GM19351 (cell line): ENCODE data around the gene KCNK2.
A peak's percentile ranks its signal among the peaks of the same experiment; 100 is the strongest.

Experiments
- ATAC-seq: cut with Tn5 transposase; IDR thresholded peaks from one replicate; pipeline ENCODE4 v1.9.1; 2021; ENCODE audit warnings: mild to moderate bottlenecking, moderate library complexity; ENCODE audit not compliant: unreplicated experiment

Gene KCNK2

DNA sequence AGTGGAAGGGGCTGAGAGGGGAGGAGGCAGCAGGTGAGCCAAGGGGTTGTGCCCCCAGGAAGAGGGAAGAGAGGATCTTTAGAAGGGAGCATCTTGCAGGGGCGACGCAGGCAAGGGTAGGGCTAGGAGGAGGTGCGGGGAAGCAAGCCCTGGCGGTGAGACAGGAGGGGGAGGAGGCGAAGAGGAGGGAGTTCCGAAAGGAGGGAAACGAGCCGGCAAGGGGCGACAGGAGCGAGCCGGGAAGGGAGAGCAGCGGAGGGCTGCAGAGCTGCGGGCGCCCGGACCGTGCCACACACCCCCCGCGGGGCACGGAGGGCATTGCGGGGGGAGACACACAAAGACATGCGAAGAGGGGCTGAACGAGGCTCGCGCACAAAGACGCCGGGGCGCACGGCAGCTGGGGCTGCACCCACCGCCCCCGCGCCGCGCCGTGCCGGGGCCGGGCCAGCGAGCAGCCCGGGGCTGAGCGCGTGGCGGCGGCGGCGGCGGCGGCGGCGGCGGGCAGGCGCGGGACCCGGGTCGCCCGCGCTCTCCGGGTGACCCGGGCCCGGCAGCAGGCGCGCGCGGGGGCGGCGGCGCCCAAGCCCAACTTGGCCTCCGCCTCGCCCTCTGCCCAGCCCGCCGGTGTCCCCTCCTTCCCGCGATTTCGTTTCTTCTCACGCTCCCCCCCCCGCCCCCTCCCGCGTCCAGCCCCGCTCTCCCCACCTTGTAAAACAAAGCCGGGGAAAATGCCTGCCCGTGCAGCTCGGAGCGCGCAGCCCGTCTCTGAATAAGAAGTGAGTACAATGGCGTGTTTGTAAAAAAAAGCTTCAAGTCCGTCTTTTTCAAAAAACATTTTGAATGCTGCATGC is at the start of gene KCNK2:
Gene KCNK2, plus strand, starts transcription at position 206 of the 851 bp plus-strand sequence. CDS start 649 bp downstream, outside the sequence.
- ATAC-seq = no peak

DNA sequence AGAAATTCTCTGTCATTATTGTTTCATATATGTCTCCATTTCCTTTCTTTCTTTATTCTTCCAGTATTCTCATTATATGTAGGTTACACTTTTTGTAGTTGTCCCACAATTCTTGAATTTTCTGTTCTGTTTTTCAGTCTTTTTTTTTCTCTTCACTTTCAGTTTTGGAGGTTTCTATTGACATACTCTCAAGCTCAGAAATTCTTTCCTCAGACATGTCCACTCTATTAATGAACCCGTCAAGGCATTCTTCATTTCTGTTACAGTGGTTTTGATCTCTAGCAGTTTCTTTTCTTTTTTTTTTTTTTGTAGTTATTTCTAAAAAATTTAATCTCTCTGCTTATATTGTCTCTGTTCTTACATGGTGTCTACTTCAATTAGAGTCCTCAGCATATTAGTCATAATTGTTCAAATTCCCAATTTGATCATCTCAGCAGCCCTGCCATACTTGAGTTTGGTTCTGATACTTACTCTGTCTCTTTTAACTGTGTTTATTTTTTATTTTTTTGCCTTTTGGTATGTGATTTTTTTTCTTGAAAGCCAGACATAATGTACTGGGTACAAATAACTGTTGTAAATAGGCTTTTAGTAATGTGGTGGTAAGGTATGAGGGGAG is 49.5 kb upstream of the KCNK2 start:
- ATAC-seq = no peak

DNA sequence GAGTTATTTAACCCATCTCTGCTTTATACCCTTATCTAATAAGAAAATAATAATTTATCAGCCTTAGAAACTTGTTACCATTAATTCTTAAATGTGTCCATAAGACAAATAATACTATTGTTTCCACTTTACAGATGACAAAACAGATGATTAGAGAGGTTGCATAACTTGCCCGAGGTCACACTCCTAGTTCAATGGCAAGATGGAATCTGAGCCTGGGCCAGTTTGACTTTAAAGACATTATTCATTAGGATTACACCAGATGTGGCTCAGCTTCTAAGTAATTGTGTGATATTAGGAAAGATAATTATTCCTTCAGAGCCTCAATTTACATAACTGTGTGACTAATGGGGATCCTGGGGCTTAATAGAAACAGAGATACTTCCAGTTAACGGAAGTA is 42.3 kb upstream of the KCNK2 start:
- no peak for ATAC-seq

DNA sequence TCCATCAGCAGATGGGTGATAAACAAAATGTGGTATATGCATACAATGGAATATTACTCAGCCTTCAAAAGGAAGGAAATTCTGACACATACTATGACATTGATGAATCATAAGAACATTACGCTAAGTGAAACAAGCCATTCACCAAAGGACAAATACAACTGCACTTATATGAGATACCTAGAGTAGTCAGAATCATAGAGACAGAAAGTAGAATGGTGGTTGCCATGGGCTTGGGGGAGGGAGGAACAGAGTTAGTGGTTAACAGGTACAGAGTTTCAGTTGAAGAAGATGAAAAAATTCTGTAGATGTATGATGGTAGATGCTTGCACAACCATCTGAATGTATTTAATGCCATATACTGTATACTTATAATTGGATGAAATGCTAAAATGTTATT is 39.1 kb upstream of the KCNK2 start:
- no peak for ATAC-seq

DNA sequence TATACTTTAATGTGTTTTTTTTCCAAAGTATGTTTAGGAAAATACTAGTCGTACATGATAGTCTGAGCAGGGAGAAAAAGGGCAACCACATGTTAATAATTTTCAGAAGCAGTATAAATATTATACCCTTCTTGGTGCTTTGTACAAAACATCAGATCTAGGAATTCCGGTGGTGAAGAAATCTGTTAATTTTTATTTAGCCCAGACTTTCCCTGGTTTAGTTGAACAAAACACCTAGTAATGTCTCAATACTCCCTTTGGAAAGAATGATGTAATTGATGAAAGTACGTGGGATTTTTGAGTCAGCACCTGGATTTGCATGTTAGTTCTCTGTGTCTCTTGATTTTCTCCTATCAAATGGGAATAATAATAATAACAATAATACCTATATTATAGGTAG is 38.4 kb upstream of the KCNK2 start:
- ATAC-seq = no peak

GRCh38 chr1:215045698-215046308 is 36.7 kb upstream of the KCNK2 start:
- no peak for ATAC-seq

GRCh38 chr1:215052256-215053015 is 30.1 kb upstream of the KCNK2 start:
- ATAC-seq = no peak

DNA sequence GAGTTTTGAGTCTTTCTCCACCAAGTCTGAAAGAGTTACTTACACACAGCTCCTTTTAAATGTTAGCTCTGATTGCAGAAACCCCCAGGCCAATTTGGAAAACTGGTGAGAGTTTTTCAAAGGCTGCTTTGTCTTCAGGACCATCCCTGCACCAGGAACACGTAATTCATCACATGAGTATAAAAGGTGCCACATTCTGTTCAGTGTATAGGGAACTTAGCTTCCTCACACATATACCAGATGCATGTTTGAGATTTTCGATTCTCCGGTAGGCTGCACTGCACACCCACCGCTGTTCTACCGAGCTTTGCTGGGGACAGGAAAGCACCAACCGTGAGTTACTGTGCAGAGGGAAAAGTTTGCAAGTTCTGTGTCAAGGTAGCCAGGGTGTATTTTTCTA is 28.3 kb upstream of the KCNK2 start:
- no peak for ATAC-seq

DNA sequence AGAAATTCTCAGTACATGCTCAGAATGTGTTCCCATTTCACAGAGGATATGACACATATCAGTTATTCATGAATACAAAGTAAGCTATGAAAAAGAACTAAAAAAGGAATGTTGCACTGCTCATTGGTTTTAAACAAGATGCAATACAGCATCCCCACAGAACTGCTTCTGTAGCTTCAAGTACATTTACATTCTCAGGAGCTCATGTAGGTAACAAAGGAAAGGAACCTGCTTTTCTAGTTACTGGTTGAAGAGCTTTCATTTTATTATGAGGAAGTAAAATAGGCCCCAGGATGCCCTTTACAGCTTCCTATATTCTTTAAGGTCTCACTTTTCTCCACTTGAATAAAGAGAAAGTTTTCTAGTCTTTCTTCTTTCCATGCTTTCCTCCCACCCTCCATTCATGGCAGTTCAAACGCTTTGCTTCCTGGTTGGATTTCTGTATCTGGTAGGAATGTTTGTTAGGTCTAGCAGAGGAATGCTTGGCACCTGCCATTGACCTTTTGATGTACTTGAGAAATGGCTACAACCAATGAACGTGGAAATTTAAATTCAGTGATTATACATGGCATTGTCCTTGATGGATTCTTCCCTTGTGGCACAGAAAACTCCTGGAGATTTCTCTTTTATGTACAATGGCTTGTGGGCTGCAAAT is 27.1 kb upstream of the KCNK2 start:
- ATAC-seq = no peak

DNA sequence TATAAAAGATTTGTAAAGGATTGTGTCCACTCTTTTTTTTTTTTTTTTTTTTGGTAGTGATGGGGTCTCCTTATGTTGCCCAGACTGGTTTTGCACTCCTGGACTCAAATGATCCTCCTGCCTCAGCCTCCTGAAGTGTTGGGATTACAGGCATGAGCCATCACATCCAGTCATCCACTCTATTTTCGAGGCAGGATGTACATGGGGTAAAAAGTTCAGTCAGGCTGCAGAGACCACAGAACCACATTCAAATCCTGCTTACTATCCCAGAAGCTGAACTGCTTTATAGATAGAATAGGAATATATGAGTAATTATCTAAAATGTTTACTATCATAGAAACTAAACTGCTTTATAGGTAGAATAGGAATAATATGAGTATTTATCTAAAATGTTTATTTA is 26.0 kb upstream of the KCNK2 start:
- no peak for ATAC-seq

DNA sequence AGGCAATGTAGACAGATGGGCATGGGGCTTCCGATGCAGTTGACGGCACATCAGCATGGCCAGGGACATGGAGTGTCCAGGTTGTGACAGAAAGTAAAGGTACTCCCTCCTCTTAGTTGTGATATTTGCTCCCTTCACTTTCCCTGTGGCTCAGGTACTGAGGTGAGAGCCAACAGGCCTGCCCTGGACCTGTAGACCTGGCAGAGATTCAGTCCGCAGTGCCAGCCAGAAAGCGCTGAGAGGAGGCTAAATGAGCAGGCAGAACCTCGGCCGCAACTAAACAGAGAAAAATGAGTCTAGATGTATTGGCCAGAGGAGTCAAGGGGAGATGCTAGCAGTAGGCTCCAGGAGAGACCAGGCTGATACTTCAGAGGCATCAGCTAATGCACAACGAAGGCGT is 22.6 kb upstream of the KCNK2 start:
- no peak for ATAC-seq

- no peak for ATAC-seq
These were observed 18.2 kb upstream of the KCNK2 start for GRCh38 chr1:215064327-215064726.

- ATAC-seq = no peak
These were observed 11.5 kb upstream of the KCNK2 start for GRCh38 chr1:215071078-215071477.

DNA sequence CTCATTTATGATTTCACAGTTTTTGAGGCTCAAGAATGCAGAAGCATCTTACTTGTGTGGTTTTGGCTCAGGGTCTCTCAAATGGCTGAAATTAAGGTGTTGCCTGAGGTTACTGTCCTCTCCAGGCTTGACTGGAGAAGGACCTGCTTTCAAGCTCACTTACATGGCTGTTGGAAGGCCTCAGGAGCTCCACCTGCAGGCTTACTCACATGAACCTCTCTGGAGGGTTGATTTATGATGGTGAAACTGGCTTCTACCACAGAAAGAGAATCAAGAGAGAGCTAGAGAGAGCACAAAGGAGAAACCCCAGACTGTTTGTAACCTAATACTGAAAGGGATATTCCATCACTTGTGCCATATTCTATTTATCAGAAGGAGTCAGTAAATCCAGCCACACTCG is 6.2 kb upstream of the KCNK2 start:
- ATAC-seq = peak; percentile 86

DNA sequence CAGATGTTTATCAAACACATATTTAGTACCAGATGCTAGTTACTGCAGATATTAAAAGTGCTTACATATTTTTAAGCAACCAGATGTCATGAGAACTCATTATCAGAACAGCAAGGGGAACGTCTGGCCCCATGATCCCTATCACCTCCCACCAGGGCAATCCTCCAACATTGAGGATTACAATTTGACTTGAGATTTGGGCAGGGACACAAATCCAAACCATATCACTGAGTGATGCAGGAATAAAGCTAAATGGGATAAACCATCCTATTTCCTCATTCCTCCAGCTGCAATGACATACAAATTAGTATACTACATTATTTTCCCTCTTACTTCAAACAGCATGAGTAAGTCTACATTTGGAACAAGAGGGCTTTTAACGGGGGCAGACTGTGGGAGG is 3.1 kb upstream of the KCNK2 start:
- no peak for ATAC-seq

- ATAC-seq = no peak
These were observed 641 bp upstream of the KCNK2 start for GRCh38 chr1:215081661-215082531.

- no peak for ATAC-seq
These were observed 935 bp downstream of the KCNK2 start for GRCh38 chr1:215083383-215083961.

DNA sequence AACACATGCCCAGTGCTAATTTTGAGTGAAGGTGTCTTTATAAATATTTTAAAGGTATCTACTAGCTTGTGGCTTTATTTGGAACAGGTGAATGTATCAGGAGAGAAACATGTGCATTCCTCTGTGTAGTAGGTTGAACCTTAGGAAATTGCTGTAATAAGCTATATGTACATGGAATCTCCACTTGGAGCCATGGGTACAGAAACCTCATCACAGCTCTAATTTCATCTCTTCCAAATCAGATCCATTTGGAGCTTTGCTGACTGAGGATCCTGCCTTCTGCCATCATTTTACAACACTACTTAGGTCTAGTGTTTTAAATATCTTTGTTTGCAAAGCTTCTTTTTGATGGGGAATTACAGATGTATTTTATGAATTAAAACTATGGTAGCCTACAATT is 2.1 kb downstream of the KCNK2 start:
- ATAC-seq = no peak

DNA sequence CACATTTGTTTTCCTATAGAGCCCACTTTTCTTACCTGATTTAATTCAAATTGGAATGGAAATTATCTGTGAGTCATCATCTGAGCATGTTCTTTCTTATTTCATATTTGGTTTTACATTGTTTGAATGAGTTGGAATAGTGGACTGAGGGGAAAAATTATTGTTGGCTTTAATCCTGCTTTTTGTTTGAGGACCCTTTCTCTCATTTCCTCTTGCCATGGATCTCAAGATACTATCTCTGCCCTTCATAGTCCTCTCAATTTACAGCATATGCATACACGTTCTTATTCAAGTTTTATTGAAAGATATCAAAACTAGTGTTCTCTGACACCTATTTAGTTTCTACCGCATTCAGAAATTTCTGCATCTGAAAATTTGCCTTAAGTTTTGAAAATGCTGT is 5.1 kb downstream of the KCNK2 start:
- ATAC-seq = no peak

DNA sequence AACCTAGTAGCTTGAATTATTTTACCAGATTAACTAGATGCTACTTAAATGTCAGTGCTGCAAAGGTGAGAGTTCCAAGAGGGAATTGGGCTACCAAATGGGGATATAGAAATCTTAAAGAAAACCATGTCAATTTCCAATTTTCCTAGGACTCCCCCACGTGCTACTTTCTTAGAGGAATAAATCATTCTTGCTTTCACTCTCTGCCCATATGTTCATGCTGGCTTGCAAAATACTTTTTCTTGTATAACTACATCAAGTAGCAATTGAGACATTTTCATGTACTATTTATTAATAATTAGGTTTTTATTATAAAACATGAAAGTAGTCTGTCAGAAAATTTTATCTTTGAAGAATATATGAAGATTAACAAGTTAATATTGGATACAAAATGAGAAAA is 11.8 kb downstream of the KCNK2 start:
- ATAC-seq = no peak
